Islet precursor cell (in vitro differentiated cells): Measurements from ENCODE around the gene THADA.

Experiments
- DNase-seq: peaks from one replicate; pipeline ENCODE4 v3.0.0-alpha.2; 2018

Gene THADA

GRCh38 chr2:43269074-43269572 is 326.7 kb downstream of the THADA start:
- DNase-seq: peak; percentile 86

- no peak for DNase-seq
These were observed 327.5 kb downstream of the THADA start for GRCh38 chr2:43268066-43268953.

GRCh38 chr2:43267381-43267780 is 328.5 kb downstream of the THADA start:
- DNase-seq: no peak

GRCh38 chr2:43266711-43267111 is 329.1 kb downstream of the THADA start:
- no peak for DNase-seq

- DNase-seq: no peak
These were observed 330.4 kb downstream of the THADA start for GRCh38 chr2:43265421-43265820.

- peak; percentile 57 for DNase-seq
These were observed 330.8 kb downstream of the THADA start for GRCh38 chr2:43265001-43265400.

GRCh38 chr2:43262951-43263350 is 332.9 kb downstream of the THADA start:
- DNase-seq: no peak

GRCh38 chr2:43262239-43262638 is 333.6 kb downstream of the THADA start:
- no peak for DNase-seq

- DNase-seq: no peak
These were observed 336.3 kb downstream of the THADA start for GRCh38 chr2:43259512-43259911.

- no peak for DNase-seq
These were observed 337.2 kb downstream of the THADA start for GRCh38 chr2:43258547-43259156.

- DNase-seq: no peak
These were observed 340.4 kb downstream of the THADA start for GRCh38 chr2:43255296-43255910.

- no peak for DNase-seq
These were observed 341.5 kb downstream of the THADA start for GRCh38 chr2:43254331-43254730.

- peak; percentile 97 for DNase-seq
These were observed 344.6 kb downstream of the THADA start for GRCh38 chr2:43251171-43251731.

GRCh38 chr2:43250015-43250414 is 345.8 kb downstream of the THADA start:
- DNase-seq: no peak

- no peak for DNase-seq
These were observed 347.2 kb downstream of the THADA start for GRCh38 chr2:43248621-43249020.

GRCh38 chr2:43246641-43247040 is 349.2 kb downstream of the THADA start:
- DNase-seq: no peak

GRCh38 chr2:43241558-43241957 is 354.3 kb downstream of the THADA start:
- DNase-seq: no peak

- DNase-seq: no peak
These were observed 355.1 kb downstream of the THADA start for GRCh38 chr2:43240766-43241150.

GRCh38 chr2:43239981-43240765 is 355.7 kb downstream of the THADA start:
- DNase-seq: peak; percentile 38

- DNase-seq: no peak
These were observed 357.0 kb downstream of the THADA start for GRCh38 chr2:43238813-43239212.

- DNase-seq: no peak
These were observed 357.7 kb downstream of the THADA start for GRCh38 chr2:43238176-43238575.
